Adrenal gland (tissue), 19 donors: ENCODE measurements around the gene EWSR1. TPM values are rescaled to one million over a fixed set of nuclear protein-coding genes. Genes with fewer than 3 reads are reported as not detected.
"Not testable (repeated sequence)": the region's sequence is repeated elsewhere in the genome, so short reads cannot be mapped to it uniquely, and the experiment has no call there.

ENCODE experiments used
- DNase-seq, 7 donors: peaks; one replicate each; pipeline ENCODE4 v3.0.0-alpha.2; 2019 to 2020
- H3K27ac ChIP-seq, 5 donors: fragments of 200-600 bp; sonication (generic) in 4 of 5; 1 replicate in 3 of 5; 2 replicates in 2 of 5; pipeline versions ENCODE4 v1.5.1 to v1.8.0; 2016 to 2020; ENCODE audit warnings: mild to moderate bottlenecking in 1 of 5
- H3K27me3 ChIP-seq: fragments of 200-600 bp; 2 replicates; pipeline ENCODE4 v1.8.0; 2021
- H3K36me3 ChIP-seq, 2 donors: fragments of 200-600 bp; replicated peaks in 1 of 2; 1 replicate in 1 of 2; 2 replicates in 1 of 2; pipeline versions ENCODE4 v1.5.1 to v1.8.0; 2018 to 2022
- H3K4me1 ChIP-seq, 2 donors: fragments of 200-600 bp; replicated peaks in 1 of 2; 1 replicate in 1 of 2; 2 replicates in 1 of 2; pipeline versions ENCODE4 v1.5.1 to v1.8.0; 2018 to 2021
- H3K4me3 ChIP-seq, 4 donors: fragments of 200-600 bp; sonication (generic) in 3 of 4; one replicate each; pipeline ENCODE4 v1.5.1; 2016 to 2018
- H3K9me3 ChIP-seq, 3 donors: fragments of 200-600 bp; sonication (generic) in 1 of 3; replicated peaks in 1 of 3; 1 replicate in 2 of 3; 2 replicates in 1 of 3; pipeline versions ENCODE4 v1.5.1 to v1.8.0; 2016 to 2021
- CTCF ChIP-seq, 6 experiments: fragments of 450-650 bp in 4 of 6; fragments of 200-600 bp in 2 of 6; sonication (generic) in 1 of 6; IDR thresholded peaks; 1 replicate in 5 of 6; 2 replicates in 1 of 6; pipeline versions ENCODE4 v1.5.1 to v1.8.0; 2016 to 2021; ENCODE audit warnings: antibody characterized with exemption in 6 of 6, mild to moderate bottlenecking in 2 of 6, moderate library complexity in 1 of 6
- POLR2A ChIP-seq, 2 donors: fragments of 450-650 bp; IDR thresholded peaks; one replicate each; pipeline ENCODE4 v1.6.1; 2017; ENCODE audit warnings: antibody characterized with exemption in 2 of 2, mild to moderate bottlenecking in 2 of 2, moderate library complexity in 1 of 2
- WGBS, 4 donors: extraction: QIAGEN DNeasy Blood & Tissue Kit in 2 of 4; methylation state at CpG; one replicate each; pipeline versions ENCODE4 v1.1.5 to v1.1.7; 2013 to 2017; 5-methylcytosine and 5-hydroxymethylcytosine counted together
- intact Hi-C, 2 donors: fragments of 100-400 bp; cut with DNase I; formaldehyde crosslinking; loops; one replicate each; pipeline versions ENCODE4 v1.14.1 to v1.15.0; 2022 to 2023
- long read RNA-seq, 10 donors: library from polyadenylated mRNA in 3 of 10; unstranded in 2 of 10; stranded (forward) in 1 of 10; transcript quantifications; one replicate each; pipeline ENCODE4 v2.0.0 and lab custom pipeline, GENCODE V29; 2021 to 2026
- polyA plus RNA-seq, 3 donors: library from polyadenylated mRNA; stranded (reverse); fragments of 200-250 nt in 2 of 3; fragments of 350-450 nt in 1 of 3; fragmentation: Illumina TruSeq in 1 of 3; extraction: RNeasy Lipid Tissue Mini Kit (QIAGEN cat#74804) in 1 of 3; gene quantifications; one replicate each; pipeline ENCODE4 v1.2.3, GENCODE V29; 2013 to 2014
- total RNA-seq, 9 donors: library from RNA; depleted of rRNA in 4 of 9; stranded (reverse); fragments of >200 nt in 4 of 9; fragments of 120-200 nt in 1 of 9; fragmentation: NEBNext Ultra II Directional in 1 of 9; extraction: Animal tissue kit (Norgen Biotek cat#: 25700) in 1 of 9; gene quantifications; one replicate each; pipeline versions ENCODE4 v1.1.0 to v1.2.4, GENCODE V29; 2013 to 2023
- donor health status: healthy with polysubstance abuse.
- donor health status: Bipolar disorder and iron deficiency.
- donor health status: DM: yes; HTN: yes; CAD: no.
- donor health status: DM: no; HTN: no; CAD: no.
- donor health status: DM: no; HTN: no; CAD: no.
- donor health status: DM: yes; HTN: yes; CAD: no.

Gene EWSR1
- 100 to 1,000 TPM; 152 to 302 (median 193) TPM for total RNA-seq
- polyA plus RNA-seq, result 100 to 1,000 TPM; 269 to 351 (median 278) TPM
- long read RNA-seq, donor 1, transcript EWSR1-217 (8 exons, 3,231 nt), result minor isoform, 7 of 72 reads
- long read RNA-seq, donor 1, transcript EWSR1-206 (17 exons, 2,654 nt), result major isoform, 9 of 72 reads
- long read RNA-seq, donor 1, transcript EWSR1-207 (17 exons, 2,207 nt), result minor isoform, 6 of 72 reads
- long read RNA-seq, donor 1, partial matches to known transcripts, result 46 of 72 reads
- long read RNA-seq, donor 1, other reads (novel, unspliced or antisense), result 0 of 72 reads
- long read RNA-seq, donor 2, partial matches to known transcripts, result 23 of 30 reads
- long read RNA-seq, donor 2, other reads (novel, unspliced or antisense), result 0 of 30 reads
- long read RNA-seq, donor 3, transcript EWSR1-206 (17 exons, 2,654 nt), result major isoform, 7 of 32 reads
- long read RNA-seq, donor 3, partial matches to known transcripts, result 24 of 32 reads
- long read RNA-seq, donor 3, other reads (novel, unspliced or antisense), result 0 of 32 reads
- long read RNA-seq, donor 4, transcript EWSR1-207 (17 exons, 2,207 nt), result major isoform, 25 of 75 reads
- long read RNA-seq, donor 4, transcript EWSR1-206 (17 exons, 2,654 nt), result minor isoform, 9 of 75 reads
- long read RNA-seq, donor 4, transcript EWSR1-217 (8 exons, 3,231 nt), result minor isoform, 7 of 75 reads
- long read RNA-seq, donor 4, partial matches to known transcripts, result 22 of 75 reads
- long read RNA-seq, donor 4, other reads (novel, unspliced or antisense), result 12 of 75 reads
- long read RNA-seq, donor 5, transcript EWSR1-207 (17 exons, 2,207 nt), result major isoform, 87 of 277 reads
- long read RNA-seq, donor 5, transcript EWSR1-206 (17 exons, 2,654 nt), result minor isoform, 79 of 277 reads
- long read RNA-seq, donor 5, partial matches to known transcripts, result 50 of 277 reads
- long read RNA-seq, donor 5, other reads (novel, unspliced or antisense), result 55 of 277 reads
- long read RNA-seq, donor 6, transcript EWSR1-206 (17 exons, 2,654 nt), result major isoform, 17 of 75 reads
- long read RNA-seq, donor 6, transcript EWSR1-207 (17 exons, 2,207 nt), result minor isoform, 16 of 75 reads
- long read RNA-seq, donor 6, partial matches to known transcripts, result 29 of 75 reads
- long read RNA-seq, donor 6, other reads (novel, unspliced or antisense), result 8 of 75 reads
- long read RNA-seq, donor 7, partial matches to known transcripts, result 20 of 25 reads
- long read RNA-seq, donor 7, other reads (novel, unspliced or antisense), result 0 of 25 reads
- long read RNA-seq, donor 8, transcript EWSR1-217 (8 exons, 3,231 nt), result minor isoform, 6 of 86 reads
- long read RNA-seq, donor 8, transcript EWSR1-206 (17 exons, 2,654 nt), result major isoform, 12 of 86 reads
- long read RNA-seq, donor 8, transcript EWSR1-207 (17 exons, 2,207 nt), result major isoform, 12 of 86 reads
- long read RNA-seq, donor 8, partial matches to known transcripts, result 51 of 86 reads
- long read RNA-seq, donor 8, other reads (novel, unspliced or antisense), result 0 of 86 reads
- long read RNA-seq, donor 9, partial matches to known transcripts, result 35 of 45 reads
- long read RNA-seq, donor 9, other reads (novel, unspliced or antisense), result 0 of 45 reads
- long read RNA-seq, donor 10, transcript EWSR1-206 (17 exons, 2,654 nt), result minor isoform, 6 of 27 reads
- long read RNA-seq, donor 10, transcript EWSR1-207 (17 exons, 2,207 nt), result major isoform, 8 of 27 reads
- long read RNA-seq, donor 10, partial matches to known transcripts, result 10 of 27 reads
- long read RNA-seq, donor 10, other reads (novel, unspliced or antisense), result 0 of 27 reads

GRCh38 chr22:29267858-29268510 is at the start of gene EWSR1, which contains the start of gene RHBDD3:
TSS of gene EWSR1 (plus strand) at chr22:29268268. CDS start at chr22:29268337, 69 bp downstream.
TSS of gene RHBDD3 (minus strand) at chr22:29267981. CDS start at chr22:29265626, 2,355 bp downstream.
- peak; percentile 96 to 99 (median 98) for DNase-seq
- Histone ChIP-seq H3K27ac (peak within 1 kb of the TSS; percentile 99 to 100 (median 100)), H3K27me3 (no peaks in the 10 kb centered on the region), H3K4me3 (peak within 1 kb of the TSS; percentile 72 to 99 (median 90)), H3K9me3 (no peaks in the 10 kb centered on the region), H3K4me1 (peaks cover 51 to 52% of the 10 kb centered on the region in 2 donors), H3K36me3 (peaks cover 0 to 39% of the 10 kb centered on the region in 2 donors)
- 0 to 1% (median 0%) methylated on average over 34 to 67 of the region's 67 CpGs for WGBS, 4 donors
- peak; percentile 74 to 95 for TF ChIP-seq POLR2A (IDR thresholded peaks at IDR 0.05)
- no peak for TF ChIP-seq CTCF (IDR thresholded peaks at IDR 0.05)
- intact Hi-C loops, result no loop called here

- TF ChIP-seq POLR2A (IDR thresholded peaks at IDR 0.05) (no peak), CTCF (IDR thresholded peaks at IDR 0.05) (no peak)
- H3K27me3 ChIP-seq, result no peaks in the 10 kb centered on the region
- H3K27ac ChIP-seq, result peak overlapping the region in 1 of 5 donors; percentile 90
- 79 to 90% (median 86%) methylated on average over 5 to 11 of the region's 11 CpGs for WGBS, 4 donors
- H3K4me3 ChIP-seq, result no peak overlapping the region
- no peaks in the 10 kb centered on the region for H3K36me3 ChIP-seq
- H3K9me3 ChIP-seq, result no peaks in the 10 kb centered on the region
- peak in 1 of 7 donors; percentile 10 for DNase-seq
- intact Hi-C loops, result loop anchor here in 1 of 2 donors (5.0 kb wide), 1 partner anchor 43 kb away; no protein-coding TSS in a partner anchor
- H3K4me1 ChIP-seq, result peaks cover 13 to 22% of the 10 kb centered on the region in 2 donors
These were observed 49.2 kb upstream of the EWSR1 start for GRCh38 chr22:29218758-29219408.

GRCh38 chr22:29219409-29219782 is 48.7 kb upstream of the EWSR1 start:
- H3K27ac ChIP-seq, DNase-seq, H3K36me3 ChIP-seq, H3K27me3 ChIP-seq, H3K9me3 ChIP-seq, H3K4me3 ChIP-seq: not testable (repeated sequence)
- WGBS, 4 donors, result 77 to 87% (median 82%) methylated on average over 2 of the region's 2 CpGs
- intact Hi-C loops, result loop anchor here in 1 of 2 donors (5.0 kb wide), 1 partner anchor 43 kb away; no protein-coding TSS in a partner anchor
- H3K4me1 ChIP-seq, result peaks cover 13 to 22% of the 10 kb centered on the region in 2 donors
